Activated gamma-delta T cell treated with anti-CD3 and anti-CD28 coated beads, Interleukin-2, amount 50 U/mL, for 16 hours (primary cell): Measurements from ENCODE around the gene BIRC2.
A peak's percentile ranks its signal among the peaks of the same experiment; 100 is the strongest.
"Not testable (repeated sequence)": the region's sequence is repeated elsewhere in the genome, so short reads cannot be mapped to it uniquely, and the experiment has no call there.

ENCODE experiments used
- DNase-seq: peaks from one replicate; pipeline ENCODE4 v3.0.0-alpha.2; 2020; ENCODE audit warnings: low read depth

BIRC2 gene

DNA sequence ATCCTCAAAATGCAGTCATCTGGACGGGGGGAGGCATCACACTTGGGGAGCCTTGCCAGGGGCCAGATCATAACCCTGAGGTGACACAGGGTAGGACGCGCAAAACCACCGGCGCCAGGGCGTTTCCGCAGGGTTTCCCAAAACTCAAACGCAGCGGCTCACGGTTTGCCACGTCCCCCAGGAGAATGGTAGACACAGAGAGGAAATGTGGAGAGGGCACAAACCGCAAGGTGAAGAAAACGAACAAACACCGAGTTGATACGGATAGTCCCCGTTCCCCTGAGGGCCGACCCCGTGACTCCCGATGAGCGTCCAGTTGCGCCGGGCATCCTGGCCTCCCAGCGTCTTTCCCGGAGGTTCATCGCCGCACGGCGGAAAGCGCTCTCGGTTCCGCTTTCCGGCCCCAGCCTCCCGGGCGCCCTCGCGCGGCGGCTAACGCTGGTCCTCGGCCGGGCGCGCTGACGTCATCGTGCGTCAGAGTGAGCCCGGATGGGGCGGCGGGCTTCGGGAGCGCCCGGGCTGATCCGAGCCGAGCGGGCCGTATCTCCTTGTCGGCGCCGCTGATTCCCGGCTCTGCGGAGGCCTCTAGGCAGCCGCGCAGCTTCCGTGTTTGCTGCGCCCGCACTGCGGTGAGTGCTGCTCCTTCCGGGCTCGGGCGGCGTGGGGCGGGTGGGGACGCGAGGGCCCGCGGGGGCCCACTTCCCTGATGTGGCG lies at the start of gene BIRC2:
BIRC2 (plus strand) TSS at position 467 of the 714 bp plus-strand sequence. CDS start 2,641 bp downstream, outside the sequence.
- DNase-seq: peak; percentile 89

- DNase-seq: not testable (repeated sequence)
These were observed 46.2 kb upstream of the BIRC2 start for GRCh38 chr11:102300837-102301236.

DNA sequence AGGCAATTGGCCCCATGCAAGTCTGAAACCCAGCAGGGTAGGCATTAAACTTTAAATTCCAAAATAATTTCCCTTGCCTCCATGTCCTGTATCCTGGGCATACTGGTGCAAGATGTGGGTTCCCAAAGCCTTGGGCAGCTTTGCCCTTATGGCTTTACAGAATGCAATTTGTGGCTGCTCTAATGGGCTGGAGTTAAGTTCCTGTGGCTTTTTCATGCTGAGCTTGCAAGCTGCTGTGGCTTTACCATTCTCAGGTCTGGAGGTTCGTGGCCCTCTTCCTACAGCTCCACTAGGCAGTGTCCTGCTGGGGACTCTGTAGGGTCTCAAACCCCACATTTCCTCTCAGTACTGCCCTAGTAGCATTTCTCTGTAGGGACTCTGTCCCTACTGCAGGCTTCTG lies 44.8 kb upstream of the BIRC2 start:
- DNase-seq: no peak

GRCh38 chr11:102304686-102305085 lies 42.3 kb upstream of the BIRC2 start:
- no peak for DNase-seq

DNA sequence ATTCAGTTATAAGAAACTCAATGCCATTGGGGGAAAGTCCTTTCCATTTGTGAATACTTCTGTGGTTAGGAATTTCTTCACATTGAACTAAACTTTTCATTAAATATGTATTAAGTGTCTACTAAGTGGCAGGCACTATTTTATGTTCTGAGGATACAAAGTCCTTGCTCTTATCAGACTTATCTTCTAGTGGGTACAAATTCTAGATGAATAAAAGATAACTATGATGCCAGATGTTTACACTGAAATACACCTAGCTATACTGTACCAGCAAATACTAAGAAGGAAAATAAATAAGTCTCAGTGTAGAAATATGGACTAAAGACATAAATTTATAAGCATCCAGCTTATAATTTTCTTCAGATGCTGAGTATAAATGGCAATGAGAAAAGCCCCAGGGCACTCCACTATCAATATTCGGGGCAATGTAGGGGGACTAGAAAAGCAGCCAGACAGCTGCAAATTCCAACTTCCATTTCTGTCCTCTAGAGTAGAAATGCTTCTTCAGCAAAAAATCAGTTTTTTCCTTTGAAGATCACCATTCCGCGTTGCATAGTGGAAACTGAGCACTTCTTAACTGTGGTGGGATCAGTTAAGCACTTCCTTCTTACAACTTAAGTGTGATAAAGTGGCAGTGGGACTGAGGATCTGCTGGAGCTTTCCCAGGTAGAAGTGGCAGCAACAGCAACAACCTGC lies 41.5 kb upstream of the BIRC2 start:
- no peak for DNase-seq

DNA sequence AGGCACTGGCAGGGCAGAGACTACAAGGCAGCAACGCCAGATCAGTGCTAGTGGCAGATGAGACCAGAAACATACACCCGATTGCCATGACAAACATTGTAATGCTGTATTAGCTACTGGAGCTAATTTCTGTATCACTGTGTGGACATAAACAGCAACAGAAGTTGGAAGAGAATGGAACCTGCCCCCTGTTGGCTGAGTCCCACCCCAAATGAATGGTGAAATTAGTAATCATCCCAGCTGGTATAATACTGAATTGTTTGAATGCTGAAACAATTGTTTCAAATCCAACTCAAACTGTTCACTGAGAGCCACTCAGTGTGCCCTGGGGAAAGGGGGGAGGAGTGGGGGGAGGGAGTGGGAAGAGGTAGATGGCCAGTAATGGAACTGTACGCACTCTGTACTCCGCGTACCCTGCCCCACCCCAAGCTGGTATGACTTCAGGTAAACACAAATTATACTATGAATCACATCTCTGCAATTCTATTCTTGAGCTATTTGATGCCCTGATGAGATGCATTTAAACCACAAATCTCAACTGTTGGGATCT lies 40.9 kb upstream of the BIRC2 start:
- DNase-seq: no peak

DNA sequence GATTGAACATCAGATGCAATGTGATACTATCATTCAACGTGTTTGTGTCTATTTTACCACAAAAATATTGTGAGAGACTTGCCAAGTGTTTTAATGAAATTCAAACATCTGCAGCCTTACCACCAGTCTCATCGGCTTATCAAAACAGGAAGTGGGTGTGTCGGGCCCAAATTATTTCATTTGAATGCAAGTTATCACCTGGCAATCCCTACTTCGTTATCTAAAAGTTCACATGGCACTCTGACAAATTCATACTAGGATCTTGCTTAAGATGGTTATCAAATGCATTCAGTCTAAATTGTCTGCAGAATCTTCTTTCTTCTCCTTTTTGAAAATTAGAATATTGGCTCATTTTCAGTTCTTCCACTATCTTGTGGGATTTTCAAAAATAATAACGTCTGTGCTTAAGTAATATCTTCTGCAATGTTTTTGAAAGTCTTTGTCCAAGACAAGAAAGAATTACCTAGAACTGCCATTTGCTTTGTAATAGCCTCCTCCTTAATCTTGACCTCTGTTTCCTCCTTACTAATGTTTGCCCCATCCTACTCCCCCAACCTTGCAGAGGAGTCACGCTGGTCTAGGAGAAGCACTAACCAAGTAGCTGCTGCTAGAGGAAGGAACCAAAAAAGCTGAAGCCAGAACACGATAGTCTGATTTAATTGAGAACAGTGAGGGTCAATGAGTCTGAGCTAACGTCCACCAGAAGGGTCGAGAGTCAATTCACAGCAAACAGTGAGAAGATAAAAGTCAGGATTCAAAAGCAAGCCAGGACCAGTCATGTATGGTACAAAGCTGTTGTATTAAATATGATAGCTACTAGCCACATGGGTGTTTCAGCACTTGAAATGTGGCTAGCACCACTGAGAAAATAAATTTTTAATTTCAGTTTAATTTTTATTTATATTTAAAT lies 39.9 kb upstream of the BIRC2 start:
- DNase-seq: no peak

DNA sequence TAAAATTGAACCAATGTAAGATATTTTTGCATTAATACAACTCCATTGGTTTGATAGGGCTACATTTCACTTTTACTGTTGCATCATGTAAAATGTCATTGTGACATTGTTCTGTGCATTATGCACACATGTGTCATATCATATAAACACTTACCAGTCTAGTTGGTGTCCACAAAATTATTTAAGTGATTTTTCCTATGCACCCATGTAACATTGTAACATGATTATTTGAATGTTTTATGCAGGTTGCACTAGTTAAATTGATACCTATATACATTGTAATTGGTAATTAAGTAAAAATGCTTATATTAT lies 39.3 kb upstream of the BIRC2 start:
- no peak for DNase-seq

- no peak for DNase-seq
These were observed 37.1 kb upstream of the BIRC2 start for GRCh38 chr11:102309621-102310541.

- no peak for DNase-seq
These were observed 34.3 kb upstream of the BIRC2 start for GRCh38 chr11:102312667-102313066.

GRCh38 chr11:102313238-102313940 lies 33.6 kb upstream of the BIRC2 start:
- DNase-seq: no peak

DNA sequence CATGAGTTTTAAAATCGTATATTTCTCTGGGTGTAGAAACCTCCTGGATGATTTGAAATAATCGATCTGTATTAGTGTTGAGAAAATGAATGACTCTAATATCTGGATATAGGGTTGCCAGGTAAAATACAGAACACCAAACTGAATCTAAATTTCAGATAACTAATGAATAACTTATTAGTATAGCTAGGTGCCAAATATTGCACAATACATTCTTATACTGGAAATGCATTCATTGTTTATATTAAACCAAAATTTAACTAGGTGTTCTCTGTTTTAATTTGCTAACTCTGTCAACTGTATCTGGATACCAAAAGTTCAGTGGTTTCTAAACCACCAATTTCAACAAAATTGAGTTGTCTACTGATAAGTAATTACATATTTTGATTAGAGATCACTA lies 32.2 kb upstream of the BIRC2 start:
- no peak for DNase-seq

DNA sequence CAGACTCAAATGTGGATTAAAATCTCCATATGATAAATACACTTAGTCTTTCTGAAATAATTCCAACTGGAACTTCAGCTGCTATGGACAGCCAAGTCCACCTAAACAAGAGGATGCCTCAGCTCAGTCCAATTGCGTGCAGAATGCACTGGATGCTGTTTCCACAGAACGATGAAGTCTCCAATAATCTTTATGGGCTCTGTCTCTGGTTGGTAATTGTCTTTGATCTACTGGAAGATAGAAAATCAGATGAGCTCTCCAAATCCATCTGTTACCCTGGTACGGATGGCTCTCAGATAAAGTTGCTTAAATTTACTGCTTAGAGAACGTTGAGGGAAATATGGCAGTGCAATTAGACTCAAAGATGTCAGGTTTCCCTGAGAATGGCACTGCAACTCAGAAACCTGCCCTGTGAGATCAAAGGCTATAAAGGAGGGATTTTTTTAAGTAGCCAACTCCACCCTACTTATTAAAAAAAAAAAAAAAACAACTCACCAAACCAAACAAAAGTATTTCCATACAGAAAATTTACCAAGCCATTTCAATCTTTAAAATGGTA lies 30.6 kb upstream of the BIRC2 start:
- no peak for DNase-seq

DNA sequence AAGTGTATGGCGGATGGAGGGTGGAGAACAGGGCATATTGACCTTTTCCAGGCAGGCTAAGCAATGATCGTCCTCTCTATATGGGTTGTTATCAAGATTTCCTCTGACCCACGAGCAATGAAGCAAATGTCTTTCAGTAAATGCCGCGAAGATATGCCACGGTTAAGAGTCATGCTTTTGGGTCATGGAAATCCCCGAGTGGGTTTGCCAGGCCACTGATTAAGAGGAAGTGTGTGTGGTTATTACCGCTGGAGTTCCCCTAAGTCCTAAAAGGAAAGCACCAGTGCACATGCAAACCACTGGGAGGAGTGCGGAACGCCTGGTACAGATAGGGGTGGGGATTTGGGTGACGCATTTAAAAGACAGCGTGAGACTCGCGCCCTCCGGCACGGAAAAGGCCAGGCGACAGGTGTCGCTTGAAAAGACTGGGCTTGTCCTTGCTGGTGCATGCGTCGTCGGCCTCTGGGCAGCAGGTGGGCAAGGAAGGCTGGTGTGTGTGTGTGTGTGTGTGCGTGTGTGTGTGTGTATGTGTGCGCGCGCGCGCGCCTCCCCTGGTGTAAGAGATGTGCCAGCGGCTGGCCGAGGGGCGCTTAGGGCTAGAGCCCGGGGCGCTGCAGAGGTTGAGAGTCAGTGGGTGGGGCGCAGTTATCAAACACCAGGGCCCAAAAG lies 29.8 kb upstream of the BIRC2 start, which contains the start of gene BIRC3:
BIRC3 (plus strand) TSS at position 386 of the 669 bp plus-strand sequence. CDS start 7,026 bp downstream, outside the sequence.
- DNase-seq: peak; percentile 85

- DNase-seq: no peak
These were observed 29.3 kb upstream of the BIRC2 start for GRCh38 chr11:102317768-102318103.

DNA sequence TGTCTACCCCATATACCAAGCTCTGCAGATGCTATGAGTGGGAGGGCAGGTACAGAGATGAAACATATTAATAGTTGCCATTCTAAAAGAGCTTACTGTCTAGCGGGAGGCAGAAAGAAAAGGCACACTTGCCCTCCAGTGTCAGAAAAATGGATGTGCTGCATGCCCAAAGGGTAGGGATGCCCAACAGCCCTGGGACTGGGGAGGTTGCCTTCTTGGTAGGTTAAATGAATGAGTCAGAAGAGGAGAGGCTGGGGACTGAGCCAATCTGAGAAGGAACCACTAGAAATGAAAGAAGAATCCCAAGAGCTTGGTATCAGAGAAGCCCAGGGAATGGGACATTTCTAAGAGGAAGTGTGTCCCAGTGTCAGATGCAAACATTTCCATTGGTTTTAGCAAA lies 28.5 kb upstream of the BIRC2 start:
- DNase-seq: peak; percentile 50

GRCh38 chr11:102319544-102319943 lies 27.5 kb upstream of the BIRC2 start:
- DNase-seq: no peak

DNA sequence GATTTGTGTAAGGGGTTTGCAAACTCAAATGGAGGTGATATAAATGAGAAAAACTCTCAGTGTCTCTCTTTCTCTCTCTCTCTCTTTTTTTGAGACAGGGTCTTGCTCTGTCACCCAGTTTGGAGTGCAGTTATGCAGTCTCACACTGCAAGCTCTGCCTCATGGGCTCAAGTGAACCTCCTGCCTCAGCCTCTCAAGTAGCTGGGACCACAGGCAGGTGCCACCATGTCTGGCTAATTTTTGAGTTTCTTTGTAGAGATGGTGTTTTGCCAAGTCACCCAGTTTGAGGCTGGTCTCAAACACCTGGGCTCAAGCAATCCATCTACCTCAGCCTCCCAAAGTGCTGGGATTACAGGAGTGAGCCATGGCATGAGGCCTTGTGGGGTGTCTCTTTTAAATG lies 26.8 kb upstream of the BIRC2 start:
- DNase-seq: no peak

DNA sequence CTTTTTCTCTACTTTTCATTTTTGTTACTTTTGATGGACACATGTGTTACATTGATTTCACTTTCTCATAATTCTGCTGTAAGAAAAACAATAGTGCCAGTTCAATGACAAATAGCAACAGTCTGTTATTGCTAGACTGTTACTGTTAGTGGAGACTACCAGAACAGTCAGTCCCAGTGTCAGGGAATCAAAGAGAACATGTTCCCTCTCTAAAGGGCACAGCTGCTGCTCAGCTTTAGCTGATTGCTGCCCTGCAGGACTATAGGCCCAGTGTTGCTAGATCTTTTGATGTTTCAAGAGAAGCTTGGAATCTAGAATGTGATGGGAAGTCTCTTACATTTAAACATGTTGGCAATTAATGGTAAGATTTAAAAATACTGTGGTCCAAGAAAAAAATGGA lies 26.3 kb upstream of the BIRC2 start:
- DNase-seq: no peak

DNA sequence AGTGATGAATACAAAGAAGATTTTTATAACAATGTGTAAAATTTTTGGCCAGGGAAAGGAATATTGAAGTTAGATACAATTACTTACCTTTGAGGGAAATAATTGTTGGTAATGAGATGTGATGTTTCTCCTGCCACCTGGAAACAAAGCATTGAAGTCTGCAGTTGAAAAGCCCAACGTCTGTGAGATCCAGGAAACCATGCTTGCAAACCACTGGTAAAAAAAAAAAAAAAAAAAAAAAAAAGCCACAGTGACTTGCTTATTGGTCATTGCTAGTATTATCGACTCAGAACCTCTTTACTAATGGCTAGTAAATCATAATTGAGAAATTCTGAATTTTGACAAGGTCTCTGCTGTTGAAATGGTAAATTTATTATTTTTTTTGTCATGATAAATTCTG lies 24.5 kb upstream of the BIRC2 start:
- no peak for DNase-seq
